B cell (primary cell): ENCODE results near the gene CCDC93. TPM values are rescaled to one million over a fixed set of nuclear protein-coding genes. Genes with fewer than 3 reads are reported as not detected.

Experiments
- ATAC-seq: fragments of 200-7000 bp; cut with Tn5 transposase; one replicate; pipeline ENCODE4 v1.10.0; 2021; ENCODE audit warnings: low read depth, mild to moderate bottlenecking, moderate number of reproducible peaks, moderate library complexity
- CTCF ChIA-PET: fragments of 350-600 bp; sonication (Branson Sonifier 250); formaldehyde crosslinking; loops from one replicate; lab custom pipeline; 2021; ENCODE audit warnings: antibody characterized with exemption, inconsistent platforms; lab: Charles Lee
- POLR2A ChIA-PET: fragments of 350-600 bp; sonication (Branson Sonifier 250); formaldehyde crosslinking; loops from one replicate; lab custom pipeline; 2021; ENCODE audit warnings: antibody characterized with exemption; lab: Charles Lee
- DNase-seq: peaks from one replicate; pipeline ENCODE4 v3.0.0; 2013
- H2AFZ ChIP-seq: 2 replicates; pipeline ENCODE4 v1.6.1; 2012; ENCODE audit warnings: mild to moderate bottlenecking, low read depth, low read length; ENCODE audit not compliant: insufficient read depth, poor library complexity, severe bottlenecking
- H3K27ac ChIP-seq, 2 donors: 1 replicate in 1 of 2; 2 replicates in 1 of 2; pipeline ENCODE4 v1.5.1; 2012 to 2013; ENCODE audit warnings: low read length in 2 of 2, mild to moderate bottlenecking in 2 of 2, moderate library complexity in 1 of 2
- H3K27me3 ChIP-seq, 4 experiments: fragments of 200-600 bp in 1 of 4; sonication (generic) in 1 of 4; replicated peaks in 1 of 4; 1 replicate in 2 of 4; 2 replicates in 2 of 4; pipeline versions ENCODE4 v1.6.1 to v1.7.0; 2013 to 2016; ENCODE audit warnings: low read length in 3 of 4, mild to moderate bottlenecking in 2 of 4, mixed read lengths in 1 of 4, moderate library complexity in 1 of 4; ENCODE audit not compliant: insufficient read depth in 4 of 4, control insufficient read depth in 3 of 4; ENCODE audit errors: control extremely low read depth in 1 of 4
- H3K36me3 ChIP-seq, 2 experiments: replicated peaks in 1 of 2; 1 replicate in 1 of 2; 2 replicates in 1 of 2; pipeline versions ENCODE4 v1.6.1 to v1.7.1; 2013; ENCODE audit warnings: low read length in 1 of 2; ENCODE audit not compliant: insufficient read depth in 2 of 2, control insufficient read depth in 1 of 2; ENCODE audit errors: control extremely low read depth in 1 of 2, extremely low read depth in 1 of 2
- H3K4me1 ChIP-seq, 2 donors: fragments of 200-600 bp in 1 of 2; sonication (generic) in 1 of 2; 1 replicate in 1 of 2; 2 replicates in 1 of 2; pipeline versions ENCODE4 v1.5.1 to v1.6.1; 2013 to 2017; ENCODE audit warnings: low read length in 2 of 2; ENCODE audit not compliant: control insufficient read depth in 2 of 2, insufficient read depth in 2 of 2
- H3K4me2 ChIP-seq: replicated peaks from 2 replicates; pipeline ENCODE3; 2012; ENCODE audit warnings: mild to moderate bottlenecking, low read depth, low read length; ENCODE audit not compliant: poor library complexity, severe bottlenecking
- H3K4me3 ChIP-seq, 5 experiments: fragments of 200-600 bp in 1 of 5; sonication (generic) in 1 of 5; 1 replicate in 3 of 5; 2 replicates in 2 of 5; pipeline versions ENCODE4 v1.5.1 to v1.7.0; 2011 to 2016; ENCODE audit warnings: low read length in 4 of 5, mild to moderate bottlenecking in 4 of 5, low read depth in 2 of 5, control low read depth in 1 of 5, moderate library complexity in 1 of 5; ENCODE audit not compliant: insufficient read depth in 1 of 5; ENCODE audit errors: control extremely low read depth in 1 of 5, extremely low read depth in 1 of 5
- H3K79me2 ChIP-seq: fragments of 200-600 bp; sonication (generic); one replicate; pipeline ENCODE4 v1.6.0; 2016; ENCODE audit warnings: low read length; ENCODE audit not compliant: control insufficient read depth, insufficient read depth
- H3K9ac ChIP-seq: fragments of 200-600 bp; sonication (generic); 2 replicates; pipeline ENCODE4 v1.6.1; 2017; ENCODE audit warnings: mild to moderate bottlenecking, low read length, moderate library complexity
- H3K9me3 ChIP-seq, 3 donors: one replicate each; pipeline versions ENCODE4 v1.6.1 to v1.7.1; 2013; ENCODE audit warnings: low read length in 2 of 3; ENCODE audit not compliant: control insufficient read depth in 2 of 3, insufficient read depth in 1 of 3; ENCODE audit errors: control extremely low read depth in 1 of 3
- H4K20me1 ChIP-seq: 2 replicates; pipeline ENCODE4 v1.6.0; 2012; ENCODE audit warnings: mild to moderate bottlenecking, low read length; ENCODE audit not compliant: insufficient read depth, control insufficient read depth, poor library complexity, severe bottlenecking
- H3K27ac Mint-ChIP-seq: one replicate; pipeline ENCODE4 v1.8.0; 2021; ENCODE audit warnings: mixed read lengths
- H3K27me3 Mint-ChIP-seq: one replicate; pipeline ENCODE4 v1.8.0; 2021; ENCODE audit warnings: mixed read lengths
- H3K4me1 Mint-ChIP-seq: one replicate; pipeline ENCODE4 v1.8.0; 2021; ENCODE audit warnings: mixed read lengths
- H3K4me3 Mint-ChIP-seq: one replicate; pipeline ENCODE4 v1.8.0; 2021; ENCODE audit warnings: mixed read lengths
- H3K9me3 Mint-ChIP-seq: one replicate; pipeline ENCODE4 v1.8.0; 2022; ENCODE audit warnings: mixed read lengths; ENCODE audit not compliant: insufficient read depth
- CTCF ChIP-seq: fragments of 200-600 bp; IDR thresholded peaks from one replicate; pipeline ENCODE4 v1.8.0; 2022; ENCODE audit warnings: antibody characterized with exemption, mild to moderate bottlenecking
- EZH2 ChIP-seq: IDR thresholded peaks from 2 replicates; pipeline ENCODE4 v1.6.1; 2012; ENCODE audit warnings: borderline replicate concordance, low read depth, mild to moderate bottlenecking, moderate library complexity, low read length; ENCODE audit not compliant: insufficient read depth, poor library complexity, severe bottlenecking
- WGBS: methylation state at CpG from one replicate; pipeline ENCODE4 v1.1.5; 2013; ENCODE audit warnings: missing lambda C conversion rate; ENCODE audit not compliant: insufficient coverage; 5-methylcytosine and 5-hydroxymethylcytosine counted together
- intact Hi-C: fragments of 100-400 bp; cut with micrococcal nuclease; formaldehyde crosslinking; loops from one replicate; pipeline ENCODE4 v1.10.0; 2022
- polyA plus RNA-seq: library from polyadenylated mRNA; depleted of rRNA; stranded (reverse); fragments of >200 nt; gene quantifications from 2 replicates; pipeline ENCODE4 v1.2.3, GENCODE V29; 2012
- total RNA-seq, 2 donors: library from RNA; stranded (reverse); fragments of 120-200 nt in 1 of 2; gene quantifications; 1 replicate in 1 of 2; 2 replicates in 1 of 2; pipeline versions ENCODE4 v1.2.3 to v1.2.4, GENCODE V29; 2013 to 2022

The CCDC93 gene
- total and polyA plus RNA-seq, 2 donors (not counting 1 experiment from before 2014, with no cell fraction given), result 17.5 to 79.6 TPM

GRCh38 chr2:117985092-117985491, 28.8 kb downstream of the CCDC93 start:
- no peak overlapping the region for H3K9ac ChIP-seq
- Mint-ChIP-seq H3K27ac (no peak overlapping the region), H3K4me3 (no peak overlapping the region), H3K9me3 (no peaks in the 10 kb centered on the region), H3K4me1 (no peaks in the 10 kb centered on the region), H3K27me3 (no peaks in the 10 kb centered on the region)
- WGBS, result no CpG with 5 or more reads among the region's 2 CpGs
- ATAC-seq, result no peak
- H3K4me2 ChIP-seq, result no peak overlapping the region
- no peak for DNase-seq
- no peaks in the 10 kb centered on the region for H3K79me2 ChIP-seq
- H4K20me1 ChIP-seq, result peaks cover 17% of the 10 kb centered on the region
- no peaks in the 10 kb centered on the region for H3K9me3 ChIP-seq
- no peaks in the 10 kb centered on the region for H3K4me1 ChIP-seq
- no peaks in the 10 kb centered on the region for H3K27me3 ChIP-seq
- POLR2A ChIA-PET, result no interaction called here
- H3K4me3 ChIP-seq, result no peak overlapping the region
- no peak overlapping the region for H2AFZ ChIP-seq
- H3K36me3 ChIP-seq, result peaks cover 17 to 62% of the 10 kb centered on the region in 2 experiments
- CTCF ChIA-PET, result no interaction called here
- no peak overlapping the region for H3K27ac ChIP-seq
- TF ChIP-seq CTCF (no peak), EZH2 (no peak)
- intact Hi-C loops, result no loop called here

DNA sequence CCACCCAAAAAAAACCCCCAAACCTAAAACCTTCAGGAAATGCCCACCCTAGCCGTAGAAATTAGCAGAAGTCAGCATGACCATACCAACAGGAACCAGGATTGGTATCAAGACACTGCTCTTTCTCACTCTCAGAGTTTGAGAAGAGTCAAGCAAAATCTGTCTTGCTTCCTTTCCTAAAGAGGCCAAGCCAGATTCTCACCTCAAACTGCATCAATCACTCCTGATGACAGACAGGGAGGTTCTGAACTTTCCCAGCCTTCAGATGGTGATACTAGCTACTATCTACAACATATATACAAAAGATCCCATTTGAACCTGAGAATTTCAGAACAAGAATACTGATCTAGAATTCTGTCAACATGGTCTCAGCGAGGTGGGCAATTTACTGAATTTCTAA, 29.7 kb downstream of the CCDC93 start:
- H3K27ac ChIP-seq, result no peak overlapping the region
- no peak for DNase-seq
- no peak overlapping the region for H3K9ac ChIP-seq
- no peaks in the 10 kb centered on the region for H3K9me3 ChIP-seq
- intact Hi-C loops, result no loop called here
- no peak for ATAC-seq
- H3K4me3 ChIP-seq, result no peak overlapping the region
- peaks cover 23% of the 10 kb centered on the region for H4K20me1 ChIP-seq
- H3K79me2 ChIP-seq, result no peaks in the 10 kb centered on the region
- no peak overlapping the region for H3K4me3 Mint-ChIP-seq
- H3K4me1 ChIP-seq, result no peaks in the 10 kb centered on the region
- no peak overlapping the region for H3K4me2 ChIP-seq
- no peak overlapping the region for H3K27ac Mint-ChIP-seq
- 85% methylated on average over 1 of the region's 2 CpGs for WGBS
- no peak overlapping the region for H2AFZ ChIP-seq
- POLR2A ChIA-PET, result no interaction called here
- H3K9me3 Mint-ChIP-seq, result no peaks in the 10 kb centered on the region
- CTCF ChIA-PET, result interaction anchor here (1.2 kb wide), 1 partner anchor 19 kb away, joined by 3 read pairs; no protein-coding TSS in a partner anchor
- H3K4me1 Mint-ChIP-seq, result no peaks in the 10 kb centered on the region
- TF ChIP-seq CTCF, result no peak
- TF ChIP-seq EZH2, result no peak
- H3K27me3 ChIP-seq, result no peaks in the 10 kb centered on the region
- no peaks in the 10 kb centered on the region for H3K27me3 Mint-ChIP-seq
- peaks cover 11 to 61% of the 10 kb centered on the region in 2 experiments for H3K36me3 ChIP-seq
